Measurements from ENCODE around the gene EDN3.
"Not testable (repeated sequence)": the region's sequence is repeated elsewhere in the genome, so short reads cannot be mapped to it uniquely, and the experiment has no call there.

Gene EDN3

DNA sequence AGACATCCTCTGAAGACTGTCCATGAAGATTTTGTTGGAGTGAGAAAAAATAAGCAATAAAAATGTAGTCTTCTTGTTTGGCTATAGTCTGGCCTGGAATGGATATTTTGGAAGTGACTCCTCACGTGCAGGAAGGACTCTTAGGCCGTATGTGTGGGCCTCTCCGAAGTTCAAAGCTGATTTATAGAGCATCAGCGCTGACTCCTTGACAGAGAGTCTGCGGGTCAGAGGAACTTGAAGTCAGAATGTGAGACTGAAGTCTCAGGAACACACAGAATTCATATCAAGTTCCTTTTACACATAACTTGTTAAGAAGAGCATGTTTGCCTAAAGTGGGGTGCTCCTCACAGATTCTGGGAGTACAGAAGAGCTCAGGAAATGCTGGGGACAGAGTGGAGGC is 36.1 kb downstream of the EDN3 start:
- DNase-seq (ENCODE audit: low read depth) = no peak

DNA sequence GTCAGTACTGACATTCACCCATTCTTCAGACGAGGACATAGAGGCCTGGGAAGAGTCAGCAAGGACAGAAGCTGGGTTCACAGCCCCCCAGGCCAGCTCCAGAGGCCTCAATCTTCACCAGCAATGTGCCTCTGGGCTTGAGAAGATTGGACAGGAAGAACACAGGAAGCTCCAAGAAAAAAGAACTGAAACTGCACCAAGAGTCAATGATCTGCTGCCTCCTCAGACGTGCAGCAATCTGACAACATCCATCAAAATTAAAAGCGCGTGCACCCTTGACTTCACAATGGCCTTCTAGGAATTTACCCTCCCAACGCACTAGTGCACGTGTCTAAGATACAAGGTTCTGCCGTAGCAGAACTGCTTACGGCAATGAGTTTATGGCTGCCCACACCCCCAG is 38.0 kb downstream of the EDN3 start:
- not testable (repeated sequence) for DNase-seq (ENCODE audit: low read depth)

DNA sequence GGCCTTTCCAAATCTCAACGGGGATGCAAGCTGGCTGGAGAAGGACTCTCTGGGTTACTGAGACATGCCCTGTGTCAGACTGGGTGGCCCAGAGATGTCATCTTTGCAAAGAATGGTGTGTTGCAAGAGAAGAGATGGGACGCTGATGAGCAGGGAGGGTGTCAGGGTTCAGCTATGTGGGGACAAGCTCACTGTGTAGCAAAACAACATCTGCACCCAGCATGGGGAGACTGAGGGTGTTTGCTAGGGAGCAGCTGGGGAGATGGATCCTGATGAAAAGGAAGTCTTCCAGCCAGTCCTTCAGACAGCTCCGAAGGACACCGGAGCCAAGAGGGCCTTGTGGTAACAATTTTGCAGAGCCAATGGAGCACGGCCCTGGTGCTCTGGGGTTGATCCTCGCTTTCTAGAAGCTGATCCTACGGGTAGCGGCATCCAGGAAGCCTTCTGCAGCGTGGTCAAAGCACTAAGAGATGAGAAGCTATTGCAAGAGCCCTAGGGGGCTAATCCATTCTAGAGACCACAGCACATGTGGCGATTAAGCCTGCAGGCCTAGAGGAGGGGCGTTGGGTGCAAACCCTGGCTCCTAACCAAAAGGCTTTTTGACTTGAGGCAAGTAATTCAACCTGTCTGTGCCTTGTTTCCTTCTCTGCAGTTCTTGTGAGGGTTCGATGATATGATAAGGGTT is 39.9 kb downstream of the EDN3 start:
- DNase-seq (ENCODE audit: low read depth) = no peak

DNA sequence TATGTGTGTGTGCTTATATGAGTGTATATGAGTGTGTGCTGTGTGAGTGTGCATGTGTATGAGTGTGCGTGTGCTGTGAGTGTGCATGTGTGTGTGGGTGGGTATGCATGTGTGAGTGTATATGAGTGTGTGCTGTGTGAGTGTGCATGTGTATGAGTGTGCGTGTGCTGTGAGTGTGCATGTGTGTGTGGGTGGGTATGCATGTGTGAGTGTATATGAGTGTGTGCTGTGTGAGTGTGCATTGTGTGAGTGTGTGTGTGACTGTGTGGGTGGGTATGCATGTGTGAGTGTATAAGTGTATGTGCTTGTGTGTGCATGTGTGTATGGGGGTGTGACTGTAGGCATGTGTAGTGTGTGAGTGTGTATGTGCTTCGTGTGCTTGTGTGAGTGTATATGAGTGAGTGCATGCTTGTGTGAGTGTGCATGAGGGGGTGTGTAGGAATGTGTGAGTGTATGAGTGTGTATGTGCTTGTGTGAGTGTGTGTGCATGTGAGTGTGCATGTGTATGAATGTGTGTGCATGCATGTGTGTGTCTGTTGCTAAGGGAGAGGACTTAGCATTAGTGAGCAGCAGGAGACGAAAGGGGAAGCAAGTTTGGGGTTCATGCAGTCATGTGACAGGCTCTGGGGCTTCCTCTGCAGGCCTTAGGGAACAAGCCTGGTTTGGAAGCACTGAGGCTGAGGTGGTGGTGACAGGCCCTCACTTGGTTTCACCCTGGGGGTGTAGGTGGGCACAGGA is 41.0 kb downstream of the EDN3 start:
- not testable (repeated sequence) for DNase-seq (ENCODE audit: low read depth)

DNA sequence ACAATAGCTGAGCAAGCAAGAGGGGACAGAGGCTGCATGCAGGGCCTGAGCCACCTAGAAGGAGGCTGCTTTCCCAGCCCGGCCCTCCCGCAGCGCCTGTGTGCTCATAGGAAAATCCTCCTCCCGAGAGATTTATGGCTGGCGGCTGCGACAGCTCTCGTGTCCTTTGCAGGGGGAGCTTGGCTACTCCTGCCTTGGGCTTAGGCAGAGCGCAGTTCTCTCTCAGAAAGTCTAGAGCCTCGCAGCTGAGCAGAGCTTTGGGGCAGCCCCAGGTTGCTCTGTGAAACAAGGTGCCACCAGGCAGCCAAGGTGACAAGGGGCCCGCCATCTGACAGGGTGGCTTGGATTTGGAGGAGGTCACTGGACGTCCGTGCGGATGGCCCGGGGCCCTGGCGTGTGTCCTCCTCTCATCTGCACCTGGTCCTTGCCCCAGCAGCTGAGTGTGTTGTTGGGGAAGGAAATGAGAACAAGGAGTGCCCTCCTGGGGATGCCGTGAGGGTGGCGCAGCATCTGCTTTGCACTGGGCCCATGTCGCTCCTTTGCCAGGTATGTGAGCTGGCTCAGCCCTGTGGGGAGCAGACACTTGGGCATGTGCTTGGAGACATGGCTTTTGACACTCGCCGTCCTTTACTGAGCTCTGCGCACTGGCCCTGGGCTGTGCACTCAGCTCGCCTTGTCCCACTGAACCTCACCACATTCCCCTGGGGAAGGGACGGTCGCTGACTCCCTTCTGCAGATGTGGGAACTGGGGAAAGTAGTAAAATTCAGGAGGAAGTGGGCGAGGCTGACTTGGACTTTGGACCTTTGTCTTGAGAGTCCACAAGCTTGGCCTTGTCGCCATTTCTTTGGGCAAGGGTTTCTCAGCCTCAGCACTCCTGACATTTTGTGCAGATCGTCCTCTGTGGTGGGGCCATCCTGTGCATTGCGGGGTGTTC is 41.9 kb downstream of the EDN3 start:
- no peak for DNase-seq (ENCODE audit: low read depth)

DNA sequence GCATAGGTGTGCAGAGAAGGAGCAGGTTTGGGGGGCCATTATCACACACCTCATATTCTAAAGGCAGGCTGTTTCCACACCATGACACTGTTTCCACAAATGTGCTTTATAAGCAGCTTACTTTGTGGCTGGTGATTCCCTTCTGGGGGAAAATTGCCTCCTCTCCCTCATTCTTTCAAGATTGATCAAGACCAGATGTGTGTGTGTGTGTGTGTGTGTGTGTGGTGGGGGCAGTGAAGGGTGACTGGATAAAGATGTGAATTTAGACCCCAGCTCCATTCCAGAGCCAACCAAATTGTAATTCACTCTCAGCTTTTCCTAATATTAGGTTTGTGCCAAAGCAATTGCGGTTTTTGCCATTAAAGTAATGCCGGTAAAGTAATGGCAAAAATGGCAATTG is 45.6 kb downstream of the EDN3 start:
- DNase-seq (ENCODE audit: low read depth) = no peak

DNA sequence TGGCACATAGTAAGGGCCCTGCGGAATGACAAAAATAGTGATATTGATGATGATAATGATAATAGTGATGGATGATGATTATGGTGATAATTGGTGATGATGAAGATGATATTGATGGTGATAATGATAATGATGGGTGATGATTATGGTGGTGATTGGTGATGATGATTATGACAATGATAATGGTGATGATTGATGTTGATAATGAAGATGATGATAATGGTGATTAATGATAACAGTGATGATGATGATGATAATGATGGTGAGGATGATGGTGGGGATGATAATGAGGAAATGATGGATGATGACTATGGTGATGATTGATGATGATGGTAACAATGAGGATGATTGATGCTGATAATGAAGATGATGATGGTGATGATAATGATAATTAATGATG is 48.9 kb downstream of the EDN3 start:
- DNase-seq (ENCODE audit: low read depth) = no peak

DNA sequence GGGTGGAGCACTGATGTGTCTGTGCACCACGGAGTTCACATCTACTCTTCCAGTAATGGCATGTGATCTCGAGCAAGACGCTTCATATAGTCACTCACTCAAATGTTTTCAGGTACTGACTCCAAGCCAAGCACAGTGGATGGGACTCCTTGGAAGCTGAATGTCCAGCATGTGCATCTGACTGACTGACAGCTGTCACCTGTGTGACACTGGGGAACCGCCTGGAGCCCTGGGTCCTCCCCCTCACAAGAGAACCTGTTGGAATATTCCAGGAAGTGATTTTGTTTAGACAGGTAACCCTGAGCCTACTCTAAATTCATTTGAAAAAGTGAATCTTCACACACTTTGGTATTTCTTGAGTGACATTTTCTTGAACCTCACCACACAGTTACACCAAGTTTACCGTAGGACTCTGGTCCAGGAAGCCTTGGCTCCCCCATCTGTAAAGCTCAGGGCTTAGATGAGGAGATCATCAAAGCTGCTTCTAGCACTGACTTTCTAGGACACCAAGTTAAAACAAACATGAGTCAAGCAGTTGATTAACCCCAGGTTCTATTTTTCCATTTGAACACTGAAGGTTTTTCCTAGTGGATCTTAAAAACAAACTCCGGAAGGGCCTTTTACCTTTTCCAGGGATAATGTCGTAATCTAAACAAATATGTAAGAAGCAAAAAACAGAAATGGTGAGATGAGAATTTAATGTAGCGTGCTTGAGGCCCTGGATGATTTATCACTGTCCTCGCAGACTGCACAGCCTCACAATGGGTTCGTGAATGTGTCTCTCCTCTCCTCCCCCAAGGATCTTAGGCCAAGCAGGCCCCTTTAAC is 50.1 kb downstream of the EDN3 start:
- DNase-seq (ENCODE audit: low read depth) = no peak

DNA sequence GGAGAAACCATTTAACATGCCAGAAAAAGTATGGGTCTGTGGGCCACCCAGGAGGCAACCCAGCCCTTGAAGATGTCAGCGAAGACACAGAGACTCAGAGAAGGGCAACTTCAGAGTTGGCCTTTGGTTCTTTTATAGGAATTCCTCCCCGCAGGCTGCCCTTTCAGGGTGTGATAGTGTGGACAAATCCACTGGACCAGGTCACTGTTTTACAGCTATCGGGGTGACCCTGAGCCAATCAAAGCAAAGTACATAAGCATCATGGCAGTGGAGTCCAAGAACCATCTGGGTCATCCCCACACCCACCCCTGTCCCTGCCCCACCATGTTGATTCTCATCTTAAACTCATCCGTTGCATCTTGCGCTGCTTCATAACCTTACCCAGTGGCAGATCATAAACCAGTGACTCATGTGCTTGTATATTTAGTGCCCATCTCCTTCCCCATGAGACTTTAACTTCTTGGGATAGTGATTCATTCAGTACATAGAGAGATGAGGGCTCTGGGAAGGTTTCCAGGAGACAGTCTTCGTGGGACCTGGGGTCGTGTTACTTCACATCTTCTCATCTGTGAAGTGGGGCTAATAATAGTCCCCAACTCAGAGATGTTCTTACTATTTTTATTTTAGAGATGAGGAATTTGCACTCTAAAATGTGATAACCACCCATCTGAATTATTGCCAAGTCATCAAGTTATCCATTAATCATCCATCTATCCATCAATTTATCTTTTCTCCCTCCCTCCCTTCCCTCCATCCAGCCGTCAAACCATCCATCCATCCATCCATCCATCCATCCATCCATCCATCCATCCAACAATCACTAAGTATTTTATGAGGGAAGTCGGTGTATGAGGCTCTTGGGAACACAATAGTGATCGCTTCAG is 51.0 kb downstream of the EDN3 start:
- no peak for DNase-seq (ENCODE audit: low read depth)

DNA sequence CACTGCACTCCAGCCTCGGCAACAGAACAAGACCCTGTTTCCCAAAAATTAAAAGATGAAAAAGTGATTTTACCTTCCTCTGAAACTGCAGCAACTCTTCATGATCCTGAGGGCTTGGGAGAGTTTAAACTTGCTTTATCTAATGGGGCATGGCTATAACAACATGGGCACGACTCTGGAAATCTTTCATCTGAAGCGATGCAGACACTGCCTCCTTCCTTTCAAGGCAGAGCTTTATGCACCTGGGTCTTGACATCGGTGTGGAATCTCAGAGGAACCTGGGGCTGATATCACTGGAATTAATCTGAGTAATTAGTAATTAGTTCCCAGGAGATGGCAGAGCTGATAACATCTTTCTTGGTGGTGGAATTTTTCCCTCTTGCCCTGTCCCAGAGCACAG is 52.1 kb downstream of the EDN3 start:
- DNase-seq (ENCODE audit: low read depth) = no peak

DNA sequence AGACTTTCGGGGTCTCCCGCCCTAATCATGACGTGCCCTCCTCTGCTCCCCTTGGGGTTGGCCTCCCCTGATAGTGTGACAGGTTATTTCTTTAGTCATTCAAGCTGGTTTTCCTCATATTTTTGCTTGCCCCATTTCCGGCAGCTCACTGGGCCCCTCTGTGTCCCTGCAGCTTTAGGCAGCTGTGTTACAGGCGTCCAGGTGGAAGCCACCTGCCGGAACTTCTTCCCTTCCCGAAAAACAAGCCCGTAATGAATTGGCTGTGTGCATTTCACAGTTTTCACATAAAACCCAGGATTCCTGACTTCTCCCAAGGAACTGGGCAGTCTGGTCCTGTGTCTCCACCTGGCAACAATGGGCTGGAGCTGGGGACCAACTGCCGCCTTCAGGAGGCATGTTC is 52.6 kb downstream of the EDN3 start:
- no peak for DNase-seq (ENCODE audit: low read depth)

DNA sequence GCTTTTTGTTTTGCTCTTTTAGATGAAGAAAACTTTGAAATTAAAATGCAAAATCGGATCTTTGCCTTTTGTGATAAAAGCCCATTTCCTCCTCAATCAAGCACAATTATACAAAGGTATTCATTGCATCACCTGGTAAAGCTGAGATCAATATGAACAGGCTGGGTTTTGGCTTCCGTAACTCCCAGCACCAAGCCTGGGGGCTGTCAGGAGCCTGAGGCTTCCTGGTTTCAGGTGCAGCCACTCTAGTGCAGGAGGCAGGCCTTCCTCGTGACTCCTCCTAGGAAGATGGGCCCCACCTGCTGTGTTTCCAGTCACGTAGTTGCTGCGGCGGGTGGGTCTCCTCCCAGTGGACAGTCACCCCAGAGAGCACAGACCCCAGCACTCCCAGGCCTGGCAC is 54.0 kb downstream of the EDN3 start:
- no peak for DNase-seq (ENCODE audit: low read depth)

DNA sequence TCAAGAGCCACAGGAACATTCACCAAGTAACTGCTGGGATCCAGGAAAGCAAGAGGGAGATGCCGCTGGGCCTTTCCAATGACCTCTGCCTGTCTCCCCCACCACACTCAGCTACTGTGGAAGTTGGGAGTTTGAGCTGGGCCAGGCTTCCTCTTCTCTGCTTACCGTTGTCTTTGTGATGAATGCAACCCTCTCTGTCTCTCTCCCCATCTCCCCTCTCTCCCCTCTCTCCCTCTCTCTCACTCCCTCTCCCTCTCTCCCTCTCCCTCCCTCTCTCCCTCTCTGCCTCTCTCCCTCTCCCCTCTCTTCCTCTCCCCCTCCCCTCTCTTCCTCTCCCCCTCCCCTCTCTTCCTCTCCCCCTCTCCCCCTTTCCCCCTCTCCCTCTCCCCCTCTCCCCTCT is 54.8 kb downstream of the EDN3 start:
- DNase-seq (ENCODE audit: low read depth) = no peak

DNA sequence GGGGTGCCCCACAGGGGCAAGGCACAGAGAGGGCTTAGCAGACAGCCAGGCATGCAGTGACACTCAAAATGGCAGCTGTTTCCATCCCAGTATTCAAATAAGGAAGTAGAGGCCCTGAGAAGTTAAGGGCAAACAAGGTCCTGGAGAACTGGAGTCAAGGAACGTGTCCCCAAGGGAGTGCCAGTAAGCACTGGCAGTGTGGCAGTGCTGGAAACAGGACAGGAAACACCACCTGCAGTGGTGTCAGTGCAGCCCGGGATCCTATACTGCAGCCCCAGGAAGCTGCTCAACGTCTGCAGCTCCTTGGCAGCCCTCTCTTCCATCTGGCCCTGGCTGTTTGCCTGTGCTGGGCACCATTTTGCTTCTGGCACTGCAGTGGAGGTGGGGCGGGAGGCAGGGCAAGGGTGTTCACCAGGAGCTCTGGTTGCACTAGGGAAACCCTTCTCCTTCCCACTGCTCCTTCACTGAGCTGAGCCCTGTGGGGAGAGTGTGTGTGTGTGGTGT is 56.3 kb downstream of the EDN3 start:
- no peak for DNase-seq (ENCODE audit: low read depth)

DNA sequence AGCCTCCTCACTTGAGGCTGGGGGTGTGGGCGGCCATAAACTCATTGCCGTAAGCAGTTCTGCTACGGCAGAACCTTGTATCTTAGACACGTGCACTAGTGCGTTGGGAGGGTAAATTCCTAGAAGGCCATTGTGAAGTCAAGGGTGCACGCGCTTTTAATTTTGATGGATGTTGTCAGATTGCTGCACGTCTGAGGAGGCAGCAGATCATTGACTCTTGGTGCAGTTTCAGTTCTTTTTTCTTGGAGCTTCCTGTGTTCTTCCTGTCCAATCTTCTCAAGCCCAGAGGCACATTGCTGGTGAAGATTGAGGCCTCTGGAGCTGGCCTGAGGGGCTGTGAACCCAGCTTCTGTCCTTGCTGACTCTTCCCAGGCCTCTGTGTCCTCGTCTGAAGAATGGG is 58.4 kb downstream of the EDN3 start:
- DNase-seq (ENCODE audit: low read depth) = not testable (repeated sequence)

DNA sequence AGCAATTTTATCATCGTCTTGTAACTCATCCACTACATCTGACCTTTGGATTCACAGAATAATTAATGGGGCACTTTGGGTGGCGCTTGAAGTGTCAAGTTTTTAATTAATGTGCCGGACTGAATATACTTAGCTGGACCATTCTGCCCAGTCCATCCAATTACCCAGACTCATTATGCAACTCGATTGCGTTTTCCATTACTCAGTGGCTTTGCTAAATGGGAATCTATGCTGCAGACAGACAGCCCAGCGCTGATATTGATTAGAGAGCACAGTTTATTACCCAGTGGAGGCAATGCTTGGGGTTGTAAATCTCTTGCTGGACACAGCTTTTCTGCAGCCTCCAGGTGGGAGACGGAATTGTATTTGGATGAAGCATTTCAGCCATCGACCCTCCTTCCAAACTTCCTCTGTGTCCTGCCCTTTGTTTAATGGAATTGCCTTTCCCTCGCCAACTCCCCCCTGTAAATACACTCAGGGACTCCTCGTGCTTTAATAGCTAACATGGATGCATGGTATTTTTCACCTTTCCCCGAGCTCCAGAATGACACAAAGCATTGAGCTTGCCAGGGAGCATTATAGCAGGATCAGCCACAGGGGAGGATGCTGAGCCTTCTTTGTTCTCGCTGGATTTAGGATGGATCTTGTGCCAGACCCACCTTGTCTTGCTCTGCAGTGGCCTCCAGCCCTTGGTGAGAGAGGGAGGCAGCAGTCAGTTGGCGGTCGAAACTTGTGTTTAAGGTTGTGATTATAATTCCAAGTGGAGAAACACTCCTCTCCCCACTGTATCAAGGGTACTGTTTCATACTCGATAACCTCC is 59.7 kb downstream of the EDN3 start:
- no peak for DNase-seq (ENCODE audit: low read depth)

DNA sequence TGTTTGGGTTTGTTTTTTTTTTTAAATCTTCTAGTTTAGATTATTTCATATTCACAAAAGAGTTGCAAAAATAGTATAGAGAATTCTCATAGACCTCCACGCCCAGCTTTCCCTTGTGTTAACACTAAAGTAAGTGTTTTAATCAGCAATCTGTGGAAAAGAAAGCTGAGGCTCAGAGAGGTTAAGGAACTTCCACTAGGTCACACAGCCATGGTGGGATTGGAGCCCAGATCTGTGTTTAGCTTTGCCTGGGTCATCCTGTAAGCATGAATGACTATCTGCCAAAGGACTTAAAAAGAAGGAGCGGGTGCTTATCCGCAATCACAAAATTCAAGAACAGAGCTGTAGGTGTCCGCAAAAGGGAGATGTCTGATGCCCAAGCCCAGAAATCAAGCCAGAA is 60.5 kb downstream of the EDN3 start:
- no peak for DNase-seq (ENCODE audit: low read depth)

DNA sequence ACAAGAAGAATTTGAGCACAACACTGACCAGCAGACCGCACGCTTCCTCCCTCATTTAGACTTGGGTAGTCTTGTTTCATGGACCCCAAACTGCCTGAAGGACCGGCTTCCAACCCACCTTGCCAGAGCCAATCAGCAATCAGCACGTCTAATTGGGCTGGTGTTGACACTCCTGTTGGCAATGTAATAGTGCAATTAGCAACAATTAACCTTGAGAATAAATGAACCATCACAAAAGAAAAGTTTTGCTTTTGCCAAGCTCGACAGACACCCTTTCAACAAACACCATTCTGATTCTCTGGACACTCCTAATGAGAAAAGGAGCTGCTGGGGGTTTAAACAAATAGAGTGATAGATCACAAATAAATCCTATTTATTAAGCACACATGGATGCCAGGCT is 61.0 kb downstream of the EDN3 start:
- no peak for DNase-seq (ENCODE audit: low read depth)

DNA sequence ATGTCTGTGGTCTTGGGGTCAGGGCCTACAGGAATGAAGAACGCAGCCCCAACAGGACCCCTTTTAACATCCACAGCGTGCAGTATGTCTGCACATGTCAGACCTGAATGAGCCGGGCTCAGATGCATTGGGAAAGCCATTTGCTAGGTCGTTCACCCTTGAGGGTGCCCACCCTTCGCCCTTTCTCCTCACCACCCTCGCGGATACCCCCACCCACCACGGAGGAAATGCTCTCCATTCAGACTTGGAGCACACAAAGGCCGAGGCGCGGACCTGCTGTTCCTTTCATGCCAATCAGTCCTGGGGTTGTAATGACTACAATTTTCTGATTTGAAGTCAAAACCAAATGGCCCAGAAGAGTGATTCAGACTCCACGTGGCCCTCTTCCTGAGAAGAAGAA is 62.7 kb downstream of the EDN3 start:
- DNase-seq (ENCODE audit: low read depth) = no peak

DNA sequence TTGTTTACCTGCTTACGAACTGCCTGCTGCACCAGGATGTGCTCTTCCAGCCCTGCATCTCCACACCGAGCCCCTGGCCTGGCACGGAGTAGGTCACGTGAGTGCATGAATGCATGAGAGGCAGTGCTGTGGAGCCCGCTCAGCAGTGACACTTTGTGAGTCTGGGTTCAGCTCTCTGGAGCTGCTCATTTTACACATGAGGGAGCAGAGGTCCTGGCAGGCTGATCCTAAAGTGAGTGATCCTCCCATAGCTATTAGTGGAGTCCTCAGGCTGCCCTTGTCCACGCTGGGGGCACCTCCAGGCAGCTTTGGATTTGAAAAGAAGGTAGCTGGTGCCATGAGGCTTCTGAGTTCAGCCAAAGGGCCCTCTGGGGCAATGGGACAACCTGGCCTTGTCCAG is 64.2 kb downstream of the EDN3 start:
- DNase-seq (ENCODE audit: low read depth) = no peak

All from non-pigmented ciliary epithelial cell (primary cell).